ENCODE results near the gene DLGAP4.

Gene DLGAP4

DNA sequence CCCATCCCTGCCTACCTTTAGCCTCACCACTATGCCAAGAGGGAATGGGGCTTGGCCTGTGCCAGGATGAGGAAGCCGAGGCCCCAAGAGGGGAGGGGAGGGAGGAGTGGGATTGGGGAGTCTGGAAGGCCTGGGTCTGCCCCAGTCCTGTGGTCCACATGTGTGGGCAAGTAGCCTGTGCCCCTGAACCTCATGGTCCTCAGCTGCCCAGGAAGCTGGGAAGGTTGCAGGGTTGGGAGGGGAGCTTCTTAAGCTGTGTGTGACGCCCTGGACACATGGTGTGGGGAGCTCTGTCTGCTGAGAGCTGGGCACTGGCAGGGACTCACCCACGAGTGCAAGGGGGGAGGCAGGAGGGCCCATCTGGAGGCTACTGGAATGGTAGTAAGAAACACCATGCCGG lies 31.7 kb downstream of the DLGAP4 start:
- Histone ChIP-seq H3K79me2 (ENCODE audit: low read length) (no peaks in the 10 kb centered on the region), H3K9me3 (replicated peaks; ENCODE audit: insufficient read depth, low read length) (no peaks in the 10 kb centered on the region), H3K4me2 (ENCODE audit: low read depth, low read length) (no peak overlapping the region), H3K4me1 (ENCODE audit: low read length) (no peaks in the 10 kb centered on the region), H3K27me3 (replicated peaks; ENCODE audit: insufficient read depth, low read length) (peaks cover 91% of the 10 kb centered on the region), H3K27ac (ENCODE audit: low read length) (no peak overlapping the region), H3K9ac (ENCODE audit: low read length) (no peak overlapping the region), H3K4me3 (ENCODE audit: low read length) (no peak overlapping the region), H3F3A (ENCODE audit: insufficient read depth, low read length) (no peaks in the 10 kb centered on the region), H2AFZ (ENCODE audit: low read length) (no peak overlapping the region), H4K20me1 (ENCODE audit: insufficient read depth, low read length) (no peaks in the 10 kb centered on the region), H3K36me3 (replicated peaks; ENCODE audit: insufficient read depth, low read length) (no peaks in the 10 kb centered on the region), H3K9me2 (replicated peaks; ENCODE audit: insufficient read depth, low read length) (no peaks in the 10 kb centered on the region)
- no peak for DNase-seq
- TF ChIP-seq EZH2 (optimal IDR thresholded peaks at IDR 0.05; ENCODE audit: low read depth, low read length) (no peak), CTCF (IDR thresholded peaks at IDR 0.05; ENCODE audit: low read length) (no peak), EZH2phosphoT487 (IDR thresholded peaks at IDR 0.05; ENCODE audit: low read length) (no peak)

- no peaks in the 10 kb centered on the region for H3K9me2 ChIP-seq (replicated peaks; ENCODE audit: insufficient read depth, low read length)
- H3F3A ChIP-seq (ENCODE audit: insufficient read depth, low read length): no peaks in the 10 kb centered on the region
- H3K27ac ChIP-seq (ENCODE audit: low read length): no peak overlapping the region
- H4K20me1 ChIP-seq (ENCODE audit: insufficient read depth, low read length): no peaks in the 10 kb centered on the region
- no peaks in the 10 kb centered on the region for H3K79me2 ChIP-seq (ENCODE audit: low read length)
- no peak overlapping the region for H2AFZ ChIP-seq (ENCODE audit: low read length)
- no peaks in the 10 kb centered on the region for H3K9me3 ChIP-seq (replicated peaks; ENCODE audit: insufficient read depth, low read length)
- TF ChIP-seq CTCF (IDR thresholded peaks at IDR 0.05; ENCODE audit: low read length): no peak
- no peak for TF ChIP-seq EZH2 (optimal IDR thresholded peaks at IDR 0.05; ENCODE audit: low read depth, low read length)
- TF ChIP-seq EZH2phosphoT487 (IDR thresholded peaks at IDR 0.05; ENCODE audit: low read length): no peak
- H3K9ac ChIP-seq (ENCODE audit: low read length): no peak overlapping the region
- H3K4me1 ChIP-seq (ENCODE audit: low read length): no peaks in the 10 kb centered on the region
- no peak overlapping the region for H3K4me2 ChIP-seq (ENCODE audit: low read depth, low read length)
- no peaks in the 10 kb centered on the region for H3K36me3 ChIP-seq (replicated peaks; ENCODE audit: insufficient read depth, low read length)
- peaks cover 86% of the 10 kb centered on the region for H3K27me3 ChIP-seq (replicated peaks; ENCODE audit: insufficient read depth, low read length)
- H3K4me3 ChIP-seq (ENCODE audit: low read length): no peak overlapping the region
- DNase-seq: no peak
Observed at GRCh38 chr20:36339646-36340592, 33.8 kb downstream of the DLGAP4 start.

DNA sequence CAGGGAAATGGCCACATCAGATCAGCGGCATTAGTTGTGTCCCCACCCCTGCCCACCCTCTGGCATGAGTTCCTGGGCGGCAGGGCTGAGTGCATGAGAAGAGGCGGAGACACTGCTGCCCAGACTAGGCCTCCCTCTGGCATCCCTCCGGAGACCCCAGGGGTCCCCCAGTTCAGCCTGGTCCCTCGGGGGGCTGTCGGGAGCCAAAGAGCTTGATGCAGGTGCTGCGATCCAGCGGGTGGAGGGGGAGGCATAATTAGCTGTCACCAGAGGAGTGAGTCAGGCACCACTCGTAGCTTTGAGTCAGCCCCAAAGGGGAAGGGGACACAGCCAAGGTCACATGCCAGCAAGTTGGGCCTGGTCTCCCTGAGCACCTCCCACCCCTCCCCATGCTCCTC lies 34.5 kb downstream of the DLGAP4 start:
- no peak for DNase-seq
- H3K27me3 ChIP-seq (replicated peaks; ENCODE audit: insufficient read depth, low read length): peaks cover 79% of the 10 kb centered on the region
- H2AFZ ChIP-seq (ENCODE audit: low read length): no peak overlapping the region
- H3K27ac ChIP-seq (ENCODE audit: low read length): no peak overlapping the region
- H3K9me3 ChIP-seq (replicated peaks; ENCODE audit: insufficient read depth, low read length): no peaks in the 10 kb centered on the region
- no peaks in the 10 kb centered on the region for H3K9me2 ChIP-seq (replicated peaks; ENCODE audit: insufficient read depth, low read length)
- H3F3A ChIP-seq (ENCODE audit: insufficient read depth, low read length): no peaks in the 10 kb centered on the region
- H3K4me2 ChIP-seq (ENCODE audit: low read depth, low read length): no peak overlapping the region
- no peaks in the 10 kb centered on the region for H3K79me2 ChIP-seq (ENCODE audit: low read length)
- H3K4me1 ChIP-seq (ENCODE audit: low read length): no peaks in the 10 kb centered on the region
- no peaks in the 10 kb centered on the region for H4K20me1 ChIP-seq (ENCODE audit: insufficient read depth, low read length)
- no peak overlapping the region for H3K9ac ChIP-seq (ENCODE audit: low read length)
- H3K36me3 ChIP-seq (replicated peaks; ENCODE audit: insufficient read depth, low read length): no peaks in the 10 kb centered on the region
- no peak overlapping the region for H3K4me3 ChIP-seq (ENCODE audit: low read length)
- TF ChIP-seq CTCF (IDR thresholded peaks at IDR 0.05; ENCODE audit: low read length) (no peak), EZH2 (optimal IDR thresholded peaks at IDR 0.05; ENCODE audit: low read depth, low read length) (no peak), EZH2phosphoT487 (IDR thresholded peaks at IDR 0.05; ENCODE audit: low read length) (no peak)
